PC-9 (cell line): ENCODE data around the gene PPP1R9A.

Experiments used
- EZH2 ChIP-seq: fragments of 200-600 bp; sonication (generic); IDR thresholded peaks from 2 replicates; pipeline ENCODE4 v1.8.0; 2017; ENCODE audit warnings: antibody characterized with exemption, low read depth
- TF ChIP-seq, protein P1 (sequence below): fragments of 200-600 bp; sonication (generic); conservative IDR thresholded peaks from 2 replicates; pipeline ENCODE4 v1.6.1; 2017; ENCODE audit warnings: mixed run types, antibody characterized with exemption, mild to moderate bottlenecking, moderate library complexity

GRCh38 chr7:95319570-95319969 is 412.2 kb downstream of the PPP1R9A start:
- TF ChIP-seq, protein P1, sequence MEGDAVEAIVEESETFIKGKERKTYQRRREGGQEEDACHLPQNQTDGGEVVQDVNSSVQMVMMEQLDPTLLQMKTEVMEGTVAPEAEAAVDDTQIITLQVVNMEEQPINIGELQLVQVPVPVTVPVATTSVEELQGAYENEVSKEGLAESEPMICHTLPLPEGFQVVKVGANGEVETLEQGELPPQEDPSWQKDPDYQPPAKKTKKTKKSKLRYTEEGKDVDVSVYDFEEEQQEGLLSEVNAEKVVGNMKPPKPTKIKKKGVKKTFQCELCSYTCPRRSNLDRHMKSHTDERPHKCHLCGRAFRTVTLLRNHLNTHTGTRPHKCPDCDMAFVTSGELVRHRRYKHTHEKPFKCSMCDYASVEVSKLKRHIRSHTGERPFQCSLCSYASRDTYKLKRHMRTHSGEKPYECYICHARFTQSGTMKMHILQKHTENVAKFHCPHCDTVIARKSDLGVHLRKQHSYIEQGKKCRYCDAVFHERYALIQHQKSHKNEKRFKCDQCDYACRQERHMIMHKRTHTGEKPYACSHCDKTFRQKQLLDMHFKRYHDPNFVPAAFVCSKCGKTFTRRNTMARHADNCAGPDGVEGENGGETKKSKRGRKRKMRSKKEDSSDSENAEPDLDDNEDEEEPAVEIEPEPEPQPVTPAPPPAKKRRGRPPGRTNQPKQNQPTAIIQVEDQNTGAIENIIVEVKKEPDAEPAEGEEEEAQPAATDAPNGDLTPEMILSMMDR = no peak
- TF ChIP-seq EZH2 = no peak
